Stimulated activated CD8-positive, alpha-beta memory T cell treated with anti-CD3 and anti-CD28 coated beads, Interleukin-4, amount 100 ng/mL, for 4 hours (primary cell): ENCODE measurements around the gene CENPF.

Experiments used
- DNase-seq, 2 donors: peaks; one replicate each; pipeline ENCODE4 v3.0.0-alpha.2; 2020; ENCODE audit warnings: low read depth in 2 of 2, low spot score in 1 of 2

CENPF gene

DNA sequence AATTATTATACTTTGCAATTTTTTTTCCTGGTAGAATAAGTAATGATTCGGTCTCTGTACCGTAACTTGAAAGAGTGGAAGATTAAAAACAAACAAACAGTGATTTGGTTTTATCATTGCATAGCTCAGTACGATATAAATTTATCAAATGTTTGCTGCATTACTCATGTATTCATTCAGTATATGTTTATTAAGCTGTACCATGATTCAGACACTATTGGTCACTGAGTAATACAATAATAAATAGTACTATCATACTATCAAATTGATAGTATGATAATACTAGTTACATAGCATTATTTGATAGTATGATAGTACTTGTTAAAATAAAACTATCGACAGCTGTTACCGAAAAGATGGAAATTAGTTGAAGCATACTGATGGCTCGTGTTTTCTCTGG lies 12.1 kb downstream of the CENPF start:
- DNase-seq, result no peak

- no peak for DNase-seq
These were observed 12.9 kb downstream of the CENPF start for GRCh38 chr1:214615871-214616270.

DNA sequence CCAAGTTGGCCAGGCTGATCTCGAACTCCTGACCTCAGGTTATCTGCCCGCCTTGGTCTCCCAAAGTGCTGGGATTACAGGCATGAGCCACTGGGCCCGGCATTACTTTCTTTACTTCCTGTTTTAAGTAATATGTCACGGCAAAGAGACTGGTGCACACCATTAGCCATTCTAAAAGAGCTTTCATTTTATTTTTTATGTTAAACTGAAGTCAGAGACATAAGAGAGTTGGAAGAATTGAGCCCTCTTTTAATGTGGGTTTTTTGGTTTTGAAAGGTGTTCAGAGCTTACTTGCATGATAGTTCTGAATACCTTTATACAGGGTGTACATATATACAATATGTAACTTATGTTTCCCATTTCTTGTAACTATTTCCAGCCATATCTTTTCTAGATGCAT lies 14.3 kb downstream of the CENPF start:
- no peak for DNase-seq

DNA sequence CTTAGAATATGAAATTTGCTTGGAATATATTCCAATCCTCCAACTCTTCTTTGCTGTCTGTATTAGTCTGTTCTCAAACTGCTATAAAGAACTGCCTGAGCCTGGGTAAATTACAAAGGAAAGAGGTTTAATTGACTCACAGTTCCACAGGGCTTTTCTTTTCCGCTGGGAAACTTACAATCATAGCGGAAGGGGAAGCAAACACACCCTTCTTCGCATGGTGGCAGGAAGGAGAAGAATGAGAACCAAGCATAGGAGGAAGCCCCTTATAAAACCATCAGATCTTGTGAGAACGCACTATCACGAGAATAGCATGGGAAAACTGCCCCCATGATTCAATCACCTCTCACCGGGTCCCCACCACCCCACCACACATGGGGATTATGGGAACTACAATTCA lies 14.8 kb downstream of the CENPF start:
- no peak for DNase-seq

- DNase-seq, result no peak
These were observed 18.2 kb downstream of the CENPF start for GRCh38 chr1:214621236-214621635.

DNA sequence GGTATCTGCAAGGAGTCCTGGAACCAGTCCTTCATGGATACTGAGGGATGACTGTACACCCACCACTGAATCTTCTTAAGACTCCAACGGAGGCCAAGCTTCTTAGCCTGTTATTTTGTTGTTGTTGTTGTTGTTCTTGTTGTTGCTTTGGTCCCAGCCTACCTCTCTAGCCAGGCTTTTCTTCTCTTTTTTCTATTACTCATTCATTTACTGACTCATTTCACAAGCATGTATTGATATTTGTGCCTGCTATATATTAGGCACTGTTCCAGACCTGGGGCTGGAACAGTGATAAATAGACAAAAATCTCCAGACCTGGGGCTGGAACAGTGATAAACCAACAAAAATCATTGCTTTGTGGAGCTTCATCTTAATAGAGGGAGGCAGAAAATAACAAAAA lies 20.4 kb downstream of the CENPF start:
- DNase-seq, result no peak

GRCh38 chr1:214632091-214632490 lies 29.1 kb downstream of the CENPF start:
- DNase-seq, result no peak

- DNase-seq, result no peak
These were observed 30.7 kb downstream of the CENPF start for GRCh38 chr1:214633686-214634085.

DNA sequence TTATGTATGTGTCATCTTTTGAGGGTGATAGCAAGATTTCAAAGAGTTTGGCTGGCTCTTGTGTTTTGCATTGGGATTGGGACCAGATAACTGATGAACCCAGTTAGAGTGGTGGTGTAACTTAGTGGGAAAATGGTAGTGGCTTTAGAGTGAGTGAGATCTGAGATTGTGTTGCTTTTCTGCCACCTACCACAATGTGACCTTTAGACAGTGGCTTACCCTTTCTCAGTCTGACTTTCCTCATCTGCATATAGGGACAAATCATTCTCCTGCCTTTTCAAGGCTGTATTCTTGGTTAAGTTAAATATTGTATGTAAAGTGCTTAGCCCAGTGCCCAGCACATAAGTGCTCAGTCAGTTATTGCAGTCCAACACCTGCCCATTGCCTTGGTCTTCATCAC lies 31.3 kb downstream of the CENPF start:
- DNase-seq, result no peak

- no peak for DNase-seq
These were observed 32.1 kb downstream of the CENPF start for GRCh38 chr1:214635086-214635485.

GRCh38 chr1:214635506-214635905 lies 32.5 kb downstream of the CENPF start:
- DNase-seq, result no peak

DNA sequence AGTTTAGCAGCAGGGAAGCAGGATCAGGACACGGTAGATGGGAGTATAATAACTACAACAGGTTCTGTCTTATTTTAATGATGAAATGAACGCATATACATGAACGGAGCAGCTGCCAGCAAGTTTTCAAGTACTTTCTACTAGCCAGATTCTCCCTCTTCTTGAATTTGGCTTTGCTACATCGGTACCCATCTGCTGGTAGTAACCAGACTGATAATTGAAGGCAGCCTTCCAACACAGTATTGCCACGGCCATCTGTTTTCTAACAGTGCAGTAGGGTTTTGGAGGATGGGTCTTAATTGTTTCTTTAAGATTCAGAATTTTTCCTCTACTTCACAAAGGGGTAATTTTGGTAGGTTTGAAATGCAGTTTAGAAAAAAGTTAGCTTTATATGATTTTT lies 33.4 kb downstream of the CENPF start:
- no peak for DNase-seq

DNA sequence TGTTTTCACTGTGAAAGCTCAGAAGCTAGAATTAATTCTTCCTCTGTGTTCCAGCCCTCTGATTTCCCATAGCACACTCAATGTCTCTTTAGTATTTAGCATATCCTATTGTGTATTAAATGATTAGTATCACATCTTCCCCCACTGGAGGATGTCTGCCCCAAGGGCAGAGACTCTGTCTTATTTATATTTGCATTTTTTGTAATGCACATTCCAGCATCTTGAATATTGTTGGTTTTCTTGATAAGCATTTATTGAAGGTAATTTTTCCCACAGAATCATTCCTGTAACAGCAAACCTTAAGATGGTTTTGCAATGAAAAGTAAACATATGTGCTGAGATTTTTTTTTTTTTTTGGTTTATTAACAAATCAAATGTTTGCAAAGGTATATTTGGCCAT lies 34.1 kb downstream of the CENPF start:
- DNase-seq, result no peak

- DNase-seq, result no peak
These were observed 34.9 kb downstream of the CENPF start for GRCh38 chr1:214637722-214638458.

- no peak for DNase-seq
These were observed 35.4 kb downstream of the CENPF start for GRCh38 chr1:214638459-214638807.

GRCh38 chr1:214638997-214639396 lies 36.0 kb downstream of the CENPF start:
- DNase-seq, result no peak

DNA sequence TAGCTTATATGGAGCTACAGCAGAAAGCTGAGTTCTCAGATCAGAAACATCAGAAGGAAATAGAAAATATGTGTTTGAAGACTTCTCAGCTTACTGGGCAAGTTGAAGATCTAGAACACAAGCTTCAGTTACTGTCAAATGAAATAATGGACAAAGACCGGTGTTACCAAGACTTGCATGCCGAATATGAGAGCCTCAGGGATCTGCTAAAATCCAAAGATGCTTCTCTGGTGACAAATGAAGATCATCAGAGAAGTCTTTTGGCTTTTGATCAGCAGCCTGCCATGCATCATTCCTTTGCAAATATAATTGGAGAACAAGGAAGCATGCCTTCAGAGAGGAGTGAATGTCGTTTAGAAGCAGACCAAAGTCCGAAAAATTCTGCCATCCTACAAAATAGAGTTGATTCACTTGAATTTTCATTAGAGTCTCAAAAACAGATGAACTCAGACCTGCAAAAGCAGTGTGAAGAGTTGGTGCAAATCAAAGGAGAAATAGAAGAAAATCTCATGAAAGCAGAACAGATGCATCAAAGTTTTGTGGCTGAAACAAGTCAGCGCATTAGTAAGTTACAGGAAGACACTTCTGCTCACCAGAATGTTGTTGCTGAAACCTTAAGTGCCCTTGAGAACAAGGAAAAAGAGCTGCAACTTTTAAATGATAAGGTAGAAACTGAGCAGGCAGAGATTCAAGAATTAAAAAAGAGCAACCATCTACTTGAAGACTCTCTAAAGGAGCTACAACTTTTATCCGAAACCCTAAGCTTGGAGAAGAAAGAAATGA lies 37.6 kb downstream of the CENPF start:
- DNase-seq, result no peak

DNA sequence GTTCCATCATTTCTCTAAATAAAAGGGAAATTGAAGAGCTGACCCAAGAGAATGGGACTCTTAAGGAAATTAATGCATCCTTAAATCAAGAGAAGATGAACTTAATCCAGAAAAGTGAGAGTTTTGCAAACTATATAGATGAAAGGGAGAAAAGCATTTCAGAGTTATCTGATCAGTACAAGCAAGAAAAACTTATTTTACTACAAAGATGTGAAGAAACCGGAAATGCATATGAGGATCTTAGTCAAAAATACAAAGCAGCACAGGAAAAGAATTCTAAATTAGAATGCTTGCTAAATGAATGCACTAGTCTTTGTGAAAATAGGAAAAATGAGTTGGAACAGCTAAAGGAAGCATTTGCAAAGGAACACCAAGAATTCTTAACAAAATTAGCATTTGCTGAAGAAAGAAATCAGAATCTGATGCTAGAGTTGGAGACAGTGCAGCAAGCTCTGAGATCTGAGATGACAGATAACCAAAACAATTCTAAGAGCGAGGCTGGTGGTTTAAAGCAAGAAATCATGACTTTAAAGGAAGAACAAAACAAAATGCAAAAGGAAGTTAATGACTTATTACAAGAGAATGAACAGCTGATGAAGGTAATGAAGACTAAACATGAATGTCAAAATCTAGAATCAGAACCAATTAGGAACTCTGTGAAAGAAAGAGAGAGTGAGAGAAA lies 38.4 kb downstream of the CENPF start:
- DNase-seq, result no peak

GRCh38 chr1:214643030-214643429 lies 40.0 kb downstream of the CENPF start:
- no peak for DNase-seq

DNA sequence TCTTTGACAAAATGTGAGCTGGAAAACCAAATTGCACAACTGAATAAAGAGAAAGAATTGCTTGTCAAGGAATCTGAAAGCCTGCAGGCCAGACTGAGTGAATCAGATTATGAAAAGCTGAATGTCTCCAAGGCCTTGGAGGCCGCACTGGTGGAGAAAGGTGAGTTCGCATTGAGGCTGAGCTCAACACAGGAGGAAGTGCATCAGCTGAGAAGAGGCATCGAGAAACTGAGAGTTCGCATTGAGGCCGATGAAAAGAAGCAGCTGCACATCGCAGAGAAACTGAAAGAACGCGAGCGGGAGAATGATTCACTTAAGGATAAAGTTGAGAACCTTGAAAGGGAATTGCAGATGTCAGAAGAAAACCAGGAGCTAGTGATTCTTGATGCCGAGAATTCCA lies 42.7 kb downstream of the CENPF start:
- DNase-seq, result no peak

- no peak for DNase-seq
These were observed 45.8 kb downstream of the CENPF start for GRCh38 chr1:214648801-214649200.

GRCh38 chr1:214649607-214650006 lies 46.6 kb downstream of the CENPF start:
- DNase-seq, result no peak
